SK-N-SH (cell line): ENCODE results near the gene TDO2. TPM values are rescaled to one million over a fixed set of nuclear protein-coding genes. Genes with fewer than 3 reads are reported as not detected.

Experiments used
- CTCF ChIA-PET: fragments of 300-600, 350-600 bp; formaldehyde crosslinking; extraction: SDS; loops from one replicate; lab custom pipeline; 2021; lab: Yijun Ruan, JAX
- POLR2A ChIA-PET: fragments of 350-600 bp; sonication (Branson Sonifier 250); formaldehyde crosslinking; extraction: SDS; loops from one replicate; lab custom pipeline; 2020; ENCODE audit warnings: antibody characterized with exemption, inconsistent platforms; lab: Yijun Ruan, JAX
- DNase-seq: peaks from one replicate; pipeline ENCODE4 v3.0.0; 2012
- H2AFZ ChIP-seq: fragments of 200-600 bp; sonication (generic); 2 replicates; pipeline ENCODE4 v1.8.1; 2016; ENCODE audit warnings: antibody characterized with exemption, mild to moderate bottlenecking, low read depth
- H3F3A ChIP-seq: fragments of 200-600 bp; sonication (generic); replicated peaks from 2 replicates; pipeline ENCODE3; 2016; ENCODE audit warnings: antibody characterized with exemption, mild to moderate bottlenecking; ENCODE audit not compliant: insufficient read depth
- H3K27ac ChIP-seq, 2 experiments: fragments of 200-500 bp in 1 of 2; fragments of 200-600 bp in 1 of 2; sonication (Bioruptor generic) in 1 of 2; sonication (generic), shearing (Covaris generic) in 1 of 2; 2 replicates each; pipeline versions ENCODE4 v1.5.1 to v1.6.1; 2014 to 2016; ENCODE audit warnings: low read depth in 2 of 2, inconsistent platforms in 1 of 2, low read length in 1 of 2, mild to moderate bottlenecking in 1 of 2, mixed read lengths in 1 of 2
- H3K27me3 ChIP-seq: fragments of 200-600 bp; sonication (generic), shearing (Covaris generic); 2 replicates; pipeline ENCODE4 v1.6.1; 2016; ENCODE audit warnings: mixed run types; ENCODE audit not compliant: insufficient read depth
- H3K36me3 ChIP-seq, 2 experiments: fragments of 200-500 bp in 1 of 2; fragments of 200-600 bp in 1 of 2; sonication (Bioruptor generic) in 1 of 2; sonication (generic) in 1 of 2; replicated peaks in 1 of 2; 2 replicates each; pipeline versions ENCODE3 to v1.5.1; 2014 to 2016; ENCODE audit warnings: low read length in 1 of 2, mild to moderate bottlenecking in 1 of 2; ENCODE audit not compliant: insufficient read depth in 2 of 2, control insufficient read depth in 1 of 2
- H3K4me1 ChIP-seq, 2 experiments: fragments of 200-500 bp in 1 of 2; fragments of 200-600 bp in 1 of 2; sonication (Bioruptor generic) in 1 of 2; sonication (generic), shearing (Covaris generic) in 1 of 2; 2 replicates each; pipeline versions ENCODE4 v1.5.1 to v1.6.1; 2014 to 2016; ENCODE audit warnings: low read depth in 1 of 2, low read length in 1 of 2, mixed run types in 1 of 2; ENCODE audit not compliant: insufficient read depth in 2 of 2, control insufficient read depth in 1 of 2
- H3K4me2 ChIP-seq: fragments of 200-600 bp; sonication (generic), shearing (Covaris generic); 2 replicates; pipeline ENCODE4 v1.6.1; 2017; ENCODE audit warnings: mixed run types
- H3K4me3 ChIP-seq, 2 experiments: fragments of 200-500 bp in 1 of 2; fragments of 200-600 bp in 1 of 2; sonication (Bioruptor generic) in 1 of 2; sonication (generic), shearing (Covaris generic) in 1 of 2; 2 replicates each; pipeline versions ENCODE4 v1.5.1 to v1.8.1; 2014 to 2016; ENCODE audit warnings: low read depth in 2 of 2, inconsistent platforms in 1 of 2, low read length in 1 of 2, mild to moderate bottlenecking in 1 of 2, mixed read lengths in 1 of 2, moderate library complexity in 1 of 2
- H3K79me2 ChIP-seq: fragments of 200-600 bp; sonication (generic); 2 replicates; pipeline ENCODE4 v1.8.1; 2017; ENCODE audit warnings: mild to moderate bottlenecking; ENCODE audit not compliant: insufficient read depth
- H3K9ac ChIP-seq: fragments of 200-600 bp; sonication (generic); 2 replicates; pipeline ENCODE4 v1.6.1; 2017; ENCODE audit warnings: mixed run types
- H3K9me2 ChIP-seq: fragments of 200-600 bp; sonication (generic); 2 replicates; pipeline ENCODE4 v1.6.1; 2017; ENCODE audit warnings: mixed run types
- H3K9me3 ChIP-seq: fragments of 200-600 bp; sonication (generic); 2 replicates; pipeline ENCODE4 v1.6.1; 2017; ENCODE audit warnings: mixed run types, mild to moderate bottlenecking, moderate library complexity
- H4K20me1 ChIP-seq: fragments of 200-600 bp; sonication (generic); 2 replicates; pipeline ENCODE4 v1.6.1; 2017; ENCODE audit warnings: mild to moderate bottlenecking, mixed run types; ENCODE audit not compliant: insufficient read depth
- CHD2 ChIP-seq: fragments of 150-350 bp; IDR thresholded peaks from 2 replicates; pipeline ENCODE4 v1.6.1; 2018; ENCODE audit warnings: low read length; ENCODE audit not compliant: partially characterized antibody
- ELF1 ChIP-seq: IDR thresholded peaks from 2 replicates; pipeline ENCODE4 v1.4.0; 2012
- EP300 ChIP-seq, 2 experiments: IDR thresholded peaks; 2 replicates each; pipeline versions ENCODE4 v1.4.0 to v1.6.1; 2012; ENCODE audit warnings: borderline replicate concordance in 1 of 2, low read depth in 1 of 2, low read length in 1 of 2
- FOSL2 ChIP-seq: IDR thresholded peaks from 2 replicates; pipeline ENCODE4 v1.4.0; 2012; ENCODE audit warnings: low read depth, mild to moderate bottlenecking, moderate library complexity, borderline replicate concordance
- FOXM1 ChIP-seq: IDR thresholded peaks from 2 replicates; pipeline ENCODE4 v1.4.0; 2012; ENCODE audit warnings: low read depth, mild to moderate bottlenecking
- GABPA ChIP-seq: IDR thresholded peaks from 2 replicates; pipeline ENCODE4 v1.4.0; 2012; ENCODE audit warnings: low read depth, mild to moderate bottlenecking
- GATA2 ChIP-seq: sonication (generic); formaldehyde crosslinking; IDR thresholded peaks from 2 replicates; pipeline ENCODE4 v1.5.0; 2020; ENCODE audit warnings: mild to moderate bottlenecking, missing genetic modification reagents
- MAX ChIP-seq: IDR thresholded peaks from 2 replicates; pipeline ENCODE4 v1.4.0; 2012; ENCODE audit warnings: low read depth
- MXI1 ChIP-seq: IDR thresholded peaks from 2 replicates; pipeline ENCODE4 v1.6.1; 2012; ENCODE audit warnings: mild to moderate bottlenecking, low read depth, low read length, improper control_type of control experiment
- PBX3 ChIP-seq: IDR thresholded peaks from 2 replicates; pipeline ENCODE4; 2012
- POLR2AphosphoS5 ChIP-seq: IDR thresholded peaks from 2 replicates; pipeline ENCODE4 v1.6.1; 2012; ENCODE audit warnings: low read depth, low read length
- RAD21 ChIP-seq: IDR thresholded peaks from 2 replicates; pipeline ENCODE4 v1.6.1; 2012; ENCODE audit warnings: mild to moderate bottlenecking, low read length
- RCOR1 ChIP-seq: fragments of 150-350 bp; IDR thresholded peaks from 2 replicates; pipeline ENCODE4 v1.6.1; 2017; ENCODE audit warnings: antibody characterized with exemption, low read length
- SMC3 ChIP-seq: IDR thresholded peaks from 2 replicates; pipeline ENCODE4 v1.6.1; 2012; ENCODE audit warnings: low read depth, low read length, improper control_type of control experiment
- TAF1 ChIP-seq: IDR thresholded peaks from 2 replicates; pipeline ENCODE4 v1.6.1; 2012; ENCODE audit warnings: low read depth, mild to moderate bottlenecking, low read length, moderate library complexity, borderline replicate concordance
- YY1 ChIP-seq: IDR thresholded peaks from 2 replicates; pipeline ENCODE4 v1.4.0; 2012; ENCODE audit warnings: low read depth, mild to moderate bottlenecking
- ZBTB33 ChIP-seq: IDR thresholded peaks from 2 replicates; pipeline ENCODE4 v1.4.0; 2012; ENCODE audit warnings: low read depth, borderline replicate concordance
- WGBS: methylation state at CpG from one replicate; pipeline ENCODE4 v1.1.6; 2017; ENCODE audit warnings: low lambda C conversion rate; 5-methylcytosine and 5-hydroxymethylcytosine counted together
- polyA plus RNA-seq, 3 experiments: library from polyadenylated mRNA; depleted of rRNA; stranded (reverse); fragments of >200 nt; gene quantifications; 2 replicates each; pipeline ENCODE4 v1.2.3, GENCODE V29; 2012

The TDO2 gene
- polyA plus RNA-seq, 1 of the 3 experiments (the other 2 are of a cell fraction): not detected

- H3K9ac ChIP-seq: no peak overlapping the region
- no peak overlapping the region for H3K4me3 ChIP-seq
- no peaks in the 10 kb centered on the region for H3K36me3 ChIP-seq
- no peaks in the 10 kb centered on the region for H4K20me1 ChIP-seq
- H3K27ac ChIP-seq: no peak overlapping the region
- no peaks in the 10 kb centered on the region for H3K27me3 ChIP-seq
- H3K9me2 ChIP-seq: no peaks in the 10 kb centered on the region
- no peaks in the 10 kb centered on the region for H3F3A ChIP-seq
- no peaks in the 10 kb centered on the region for H3K79me2 ChIP-seq
- 3% methylated on average over 2 of the region's 2 CpGs for WGBS
- DNase-seq: no peak
- H3K4me2 ChIP-seq: no peak overlapping the region
- H3K4me1 ChIP-seq: no peaks in the 10 kb centered on the region
- ChIA-PET POLR2A (no interaction called here), CTCF (interaction anchor here (0.9 kb wide), 1 partner anchor 10 kb away, joined by 3 read pairs; no protein-coding TSS in a partner anchor)
- no peak overlapping the region for H2AFZ ChIP-seq
- TF ChIP-seq POLR2AphosphoS5 (no peak), FOXM1 (no peak), FOSL2 (no peak), RCOR1 (no peak), GATA2 (CRISPR knock-in tag) (no peak), EP300 (IDR thresholded peaks at IDR 0.05; ENCODE audit: borderline replicate concordance in 1 of 2, low read depth in 1 of 2, low read length in 1 of 2) (no peak), GABPA (no peak), ELF1 (no peak), MAX (no peak)
- H3K9me3 ChIP-seq: no peaks in the 10 kb centered on the region
These were observed 59.3 kb downstream of the TDO2 start for GRCh38 chr4:155962767-155963166.

GRCh38 chr4:155964016-155964891 is 60.8 kb downstream of the TDO2 start:
- Histone ChIP-seq H4K20me1 (no peaks in the 10 kb centered on the region), H3K9ac (no peak overlapping the region), H3F3A (no peaks in the 10 kb centered on the region), H3K27me3 (no peaks in the 10 kb centered on the region; the same call in 1 of the 2 replicates), H3K79me2 (no peaks in the 10 kb centered on the region), H2AFZ (no peak overlapping the region), H3K9me3 (no peaks in the 10 kb centered on the region), H3K36me3 (no peaks in the 10 kb centered on the region), H3K27ac (no peak overlapping the region), H3K4me1 (no peaks in the 10 kb centered on the region), H3K4me2 (no peak overlapping the region), H3K4me3 (no peak overlapping the region), H3K9me2 (no peaks in the 10 kb centered on the region)
- no peak for DNase-seq
- 49% methylated on average over 8 of the region's 8 CpGs for WGBS
- ChIA-PET POLR2A (no interaction called here), CTCF (interaction anchor here (1.5 kb wide), 1 partner anchor 11 kb away, joined by 3 read pairs; no protein-coding TSS in a partner anchor)
- TF ChIP-seq TAF1 (no peak), SMC3 (no peak), MXI1 (no peak), YY1 (no peak), POLR2AphosphoS5 (no peak), ZBTB33 (no peak), RAD21 (no peak), PBX3 (no peak), FOXM1 (no peak), CHD2 (no peak)
